Activated CD4-positive, alpha-beta T cell treated with anti-CD3 and anti-CD28 coated beads for 48 hours (primary cell): ENCODE measurements around the gene RFTN1.

ENCODE experiments used
- DNase-seq: peaks from one replicate; pipeline ENCODE4 v3.0.0-alpha.2; 2020

The RFTN1 gene

DNA sequence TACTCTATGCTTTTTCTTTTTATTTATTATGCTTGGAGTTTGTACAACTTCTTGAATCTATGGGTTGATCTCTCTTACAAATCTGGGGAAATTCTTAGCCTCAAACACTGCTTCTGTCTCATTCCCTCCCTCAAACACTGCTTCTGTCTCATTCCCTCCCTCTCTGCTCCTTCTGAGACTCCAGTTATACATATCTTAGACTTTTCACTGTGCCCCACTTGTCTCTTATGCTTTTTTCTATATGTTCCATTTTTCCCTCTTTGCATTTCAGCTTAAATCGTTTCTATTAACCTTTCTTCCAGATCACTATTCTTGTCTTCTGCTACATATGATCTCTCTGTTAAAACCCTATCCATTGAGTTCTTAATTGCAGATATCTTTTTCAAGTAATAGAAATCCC is 50.4 kb downstream of the RFTN1 start:
- no peak for DNase-seq

DNA sequence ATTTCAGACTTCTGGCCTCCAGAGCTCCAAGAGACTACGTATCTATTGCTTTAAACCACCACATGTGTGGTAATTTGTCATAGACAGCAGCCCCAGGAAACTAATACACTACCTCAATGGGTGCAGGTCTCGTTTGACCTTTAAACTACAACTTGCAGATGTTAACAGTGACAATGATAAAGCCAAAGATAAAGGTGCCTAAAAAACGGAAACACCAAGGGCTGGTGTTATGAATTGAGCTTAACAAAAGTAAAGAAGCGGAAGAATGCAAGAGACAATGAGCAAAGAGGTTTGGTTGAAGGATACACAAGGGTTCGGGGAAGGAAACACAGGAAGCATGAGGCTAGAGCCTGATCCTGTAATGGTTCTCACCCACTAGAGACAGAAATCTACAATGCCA is 50.8 kb downstream of the RFTN1 start:
- DNase-seq = no peak

DNA sequence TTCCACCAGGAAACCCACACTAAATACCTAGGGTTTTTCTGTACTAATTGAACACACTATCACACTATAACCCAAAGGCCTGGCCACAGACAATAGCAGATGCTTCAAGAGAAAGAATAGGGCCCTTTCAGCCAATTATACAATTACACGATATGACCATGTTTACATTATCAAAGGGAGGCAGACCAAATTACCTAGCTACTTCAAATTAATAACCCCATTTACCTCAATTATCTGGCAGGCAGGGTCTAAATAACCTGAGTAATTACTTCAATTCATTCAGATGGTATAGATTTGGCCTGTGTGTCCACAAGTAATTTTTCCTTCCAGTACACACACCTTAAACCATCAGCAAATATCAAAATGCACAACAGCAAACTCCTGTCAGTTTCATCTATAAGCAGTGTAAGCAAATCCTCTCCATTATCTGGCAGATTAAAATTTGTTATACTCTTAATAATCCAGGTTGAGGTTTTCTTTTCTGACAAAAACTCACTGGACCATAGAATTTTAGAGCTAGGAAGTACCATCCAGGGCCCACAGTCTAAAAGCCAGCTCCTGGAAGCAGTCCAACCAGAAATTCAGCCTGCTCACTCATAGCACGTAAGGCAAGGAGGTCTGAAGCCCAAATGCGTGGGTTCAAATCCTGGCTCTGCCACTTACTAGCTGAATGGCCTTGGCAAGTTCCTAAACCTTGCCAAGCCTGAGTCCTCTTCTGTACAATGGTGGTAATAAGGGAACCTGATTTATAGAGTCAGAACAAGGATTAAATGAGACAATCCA is 51.8 kb downstream of the RFTN1 start:
- no peak for DNase-seq

DNA sequence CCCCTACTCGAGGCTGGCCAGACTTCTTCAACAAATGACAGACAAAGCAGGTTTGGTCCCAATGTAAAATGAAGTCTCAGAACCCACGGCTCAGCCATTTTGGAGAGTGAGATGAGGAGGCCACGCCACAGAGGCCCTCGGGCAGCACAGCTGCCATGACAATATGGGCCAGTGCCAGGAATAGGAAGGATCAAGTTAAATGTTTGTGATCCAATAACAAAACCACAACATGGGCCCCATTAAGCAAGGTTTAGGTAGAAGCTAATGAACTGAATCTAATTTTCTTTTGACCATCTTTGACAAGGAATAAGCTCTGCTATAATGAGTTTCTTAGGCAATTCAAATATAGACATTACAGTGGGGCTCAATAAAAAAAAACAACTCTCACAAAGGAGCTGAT is 52.6 kb downstream of the RFTN1 start:
- DNase-seq = no peak

DNA sequence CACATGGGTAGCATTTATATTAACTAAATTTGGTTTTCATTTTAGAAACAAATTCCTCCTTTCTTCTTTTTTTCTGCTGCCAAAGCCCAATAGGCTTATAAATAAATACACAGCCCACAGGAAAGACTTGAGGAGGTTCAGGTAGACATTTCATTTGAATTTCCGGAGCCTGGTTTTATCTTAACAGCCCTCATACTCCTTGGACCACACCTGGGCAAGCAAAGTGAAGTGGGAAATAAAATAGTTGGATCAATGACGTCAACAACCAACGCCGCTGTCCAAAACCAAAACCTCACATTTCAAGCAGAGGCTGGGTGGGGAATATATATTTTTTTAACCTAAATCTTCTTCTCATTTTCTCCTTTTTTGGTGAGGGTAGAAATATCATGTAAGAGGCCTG is 53.2 kb downstream of the RFTN1 start:
- no peak for DNase-seq

DNA sequence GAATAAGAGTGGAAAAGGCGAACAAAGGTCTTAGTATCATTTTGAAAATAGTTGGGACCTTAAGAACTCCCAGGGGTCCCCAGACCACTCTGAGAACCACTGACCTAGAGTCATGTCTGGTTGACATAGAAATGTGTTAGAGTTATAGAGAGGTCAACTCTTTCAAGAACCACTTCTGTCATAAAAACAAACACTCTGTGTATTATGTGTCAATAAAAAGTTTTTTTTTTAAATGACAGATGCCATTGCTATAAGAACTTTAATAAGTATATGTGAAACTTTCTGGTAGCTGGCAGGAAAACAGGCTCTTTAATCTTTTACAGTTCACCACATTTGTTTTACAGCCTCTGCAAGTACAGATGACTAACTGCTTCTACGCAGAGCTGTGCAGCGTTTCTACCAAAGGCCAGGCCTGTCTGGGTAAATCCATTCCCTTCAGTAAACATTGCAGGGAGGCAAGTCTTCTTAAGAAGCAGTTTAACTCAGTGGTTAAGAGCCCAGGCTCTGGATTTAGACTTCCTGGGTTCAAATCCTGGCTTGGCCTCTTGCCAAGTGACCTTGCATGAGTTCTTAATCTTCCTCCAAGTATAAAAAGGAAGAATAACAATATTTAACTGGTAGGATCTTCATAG is 56.6 kb downstream of the RFTN1 start:
- no peak for DNase-seq

DNA sequence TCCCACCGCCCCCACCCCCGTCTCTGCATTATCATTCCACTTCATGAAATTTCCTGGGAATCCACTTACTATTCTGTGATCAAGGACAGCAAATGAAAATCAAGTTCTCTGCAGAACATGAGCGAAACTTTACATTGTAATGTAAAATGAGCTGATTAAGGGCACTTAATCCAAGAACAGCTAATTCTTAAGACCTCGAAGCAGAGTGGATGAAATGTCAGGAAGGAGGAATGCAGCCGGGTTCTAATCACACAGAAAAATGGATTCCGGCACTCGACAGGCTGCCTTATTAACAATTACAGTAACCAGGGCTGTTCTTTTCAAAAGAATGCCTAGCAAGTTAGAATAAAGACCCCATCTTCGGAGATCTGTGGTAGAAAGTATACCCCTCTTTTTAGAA is 57.5 kb downstream of the RFTN1 start:
- no peak for DNase-seq

DNA sequence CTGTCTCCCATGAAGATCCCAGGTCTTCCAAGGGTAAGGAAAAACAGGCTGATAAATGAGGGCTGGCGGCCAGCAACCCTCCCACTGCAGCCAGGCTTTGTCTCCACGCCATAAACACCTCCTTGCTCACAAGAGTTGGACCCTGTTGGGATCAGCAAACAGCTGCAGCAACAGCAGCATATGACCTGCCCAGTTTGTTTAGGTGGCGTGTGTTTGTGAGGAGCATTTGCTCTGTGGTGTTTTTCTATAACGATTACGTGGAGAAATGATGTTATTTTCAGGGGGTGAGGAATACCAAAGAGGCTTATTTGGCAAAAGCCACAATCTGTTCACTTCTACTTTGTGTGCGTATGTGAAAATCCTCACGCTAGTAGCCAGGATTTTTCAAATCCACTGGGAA is 58.5 kb downstream of the RFTN1 start:
- no peak for DNase-seq

DNA sequence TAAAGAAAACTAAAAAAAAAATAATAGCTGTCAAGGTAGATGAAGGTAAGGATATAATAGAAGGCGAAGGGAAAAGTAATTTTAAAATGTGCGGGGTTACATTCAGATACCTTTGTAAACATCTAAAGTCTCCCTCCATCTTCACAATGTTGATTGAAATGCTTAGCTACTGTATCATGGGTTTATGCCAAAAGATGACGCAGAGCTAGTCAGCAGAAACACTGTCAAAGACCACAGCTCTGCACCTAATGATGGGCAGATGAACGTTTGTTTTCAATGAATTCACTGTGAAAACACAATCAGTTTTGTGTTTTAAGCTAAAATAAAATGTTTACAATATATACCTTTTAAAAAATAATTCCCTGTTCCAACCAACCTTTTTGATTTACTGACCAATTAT is 61.2 kb downstream of the RFTN1 start:
- no peak for DNase-seq

DNA sequence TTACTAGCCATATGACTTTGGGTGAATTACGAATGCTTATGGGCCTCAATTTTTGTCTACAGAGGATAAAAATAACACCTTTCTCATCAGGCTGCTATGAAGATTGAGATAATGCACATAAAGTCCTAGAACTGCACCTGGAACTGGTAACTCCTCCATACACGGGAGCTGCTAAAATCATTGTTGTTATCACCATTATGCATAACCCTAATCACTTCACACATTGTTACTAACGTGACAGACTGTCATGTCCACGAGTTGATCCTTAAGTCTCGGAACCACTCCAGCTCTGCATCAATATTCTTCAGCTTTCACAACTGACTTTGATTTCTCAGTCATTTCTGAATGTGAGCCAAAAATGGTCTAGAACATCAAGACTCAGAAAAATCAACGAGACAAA is 64.1 kb downstream of the RFTN1 start:
- DNase-seq = no peak

DNA sequence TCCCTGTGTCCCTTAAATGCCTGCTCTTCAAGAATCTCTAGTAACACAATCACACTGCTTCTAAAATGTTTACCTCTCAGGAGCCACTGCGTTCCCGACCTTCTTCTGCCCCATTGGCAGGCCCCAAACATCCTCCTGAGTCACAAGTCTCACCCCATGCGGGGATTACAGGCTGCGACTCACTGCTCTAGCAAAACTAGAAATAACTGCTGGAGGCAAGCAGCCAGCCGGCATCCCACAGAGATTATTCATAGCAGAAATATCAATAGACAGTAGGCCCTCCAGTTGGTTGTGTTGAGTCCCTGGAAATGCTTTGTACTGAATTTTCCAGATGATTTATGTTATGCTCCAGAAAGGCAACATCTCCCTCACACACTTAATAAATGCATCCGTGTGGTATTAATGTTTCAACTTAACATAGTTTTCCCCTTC is 64.8 kb downstream of the RFTN1 start:
- peak; percentile 76 for DNase-seq

DNA sequence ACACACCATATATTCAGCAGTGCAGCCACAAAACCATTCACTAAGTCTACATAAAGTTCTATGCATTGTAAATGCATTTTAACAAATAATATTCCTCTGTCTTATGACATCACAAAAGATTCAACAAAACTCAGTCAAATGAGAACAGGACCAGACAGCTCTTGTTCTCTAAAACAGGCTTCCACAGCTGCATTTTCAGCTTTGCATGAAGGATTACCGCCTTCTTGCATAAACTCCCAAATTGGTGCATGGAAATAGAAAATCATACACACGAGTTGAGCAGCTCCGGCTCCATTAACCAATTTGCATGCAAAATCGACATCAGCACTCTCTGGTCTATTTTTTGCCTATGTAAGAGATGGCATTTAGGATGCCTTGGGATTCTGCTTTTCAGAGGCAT is 66.4 kb downstream of the RFTN1 start:
- no peak for DNase-seq

DNA sequence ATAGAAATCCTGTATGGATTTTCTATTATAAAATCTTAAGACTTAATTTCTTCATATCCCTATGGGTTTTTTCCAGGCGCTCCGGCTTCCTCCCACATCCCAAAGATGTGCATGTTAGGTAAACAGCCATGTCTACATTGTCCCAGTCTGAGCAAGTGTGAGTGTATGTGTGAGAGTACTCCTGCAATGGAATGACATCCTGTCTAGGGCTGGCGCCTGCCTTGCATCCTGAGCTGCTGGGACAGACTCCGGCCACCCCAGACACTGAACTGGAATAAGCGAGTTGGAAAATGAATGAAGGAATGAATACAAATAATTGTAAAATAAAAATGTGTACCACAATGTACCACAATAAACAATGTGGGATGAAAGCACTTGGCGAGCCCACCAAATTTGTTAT is 69.2 kb downstream of the RFTN1 start:
- DNase-seq = no peak

DNA sequence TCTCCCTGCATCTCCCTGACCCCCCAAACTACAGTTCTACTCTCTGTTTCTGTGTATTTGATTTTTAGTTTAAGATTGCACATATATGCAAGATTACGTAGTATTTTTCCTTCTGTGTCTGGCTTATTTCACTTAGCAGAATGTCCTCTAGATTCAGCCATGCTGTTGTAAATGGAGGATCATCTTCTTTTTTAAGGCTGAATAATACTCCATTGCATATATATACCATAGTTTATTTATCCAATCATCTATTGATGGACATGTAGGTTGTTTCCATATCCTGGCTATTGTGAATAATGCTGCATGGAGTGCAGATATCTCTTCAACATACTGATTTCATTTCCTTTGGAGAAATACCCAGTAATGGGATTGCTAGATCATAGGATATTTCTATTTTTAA is 70.8 kb downstream of the RFTN1 start:
- no peak for DNase-seq

DNA sequence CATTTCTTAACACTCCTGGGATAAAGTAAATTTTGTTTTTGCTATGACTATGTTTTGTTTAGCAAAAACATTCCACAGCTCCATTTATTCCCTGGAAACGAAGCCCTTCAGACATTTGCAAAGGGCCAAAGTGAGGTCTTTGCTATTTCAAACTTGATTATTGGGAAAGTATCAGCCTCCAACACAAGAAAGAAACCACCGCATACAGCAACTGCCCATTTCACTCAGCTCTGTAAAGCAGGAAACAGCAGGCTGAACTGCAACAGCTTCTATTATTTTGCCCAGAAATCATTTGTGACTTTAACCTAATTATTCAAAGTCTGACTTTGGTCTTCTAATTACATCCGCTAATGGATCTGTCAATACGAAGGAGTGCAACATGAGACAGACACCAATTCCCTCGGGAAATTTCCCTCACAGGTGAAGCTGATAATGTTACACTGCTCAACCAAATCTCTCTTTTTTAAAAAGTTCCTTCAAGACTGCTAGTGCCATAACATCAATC is 72.1 kb downstream of the RFTN1 start:
- no peak for DNase-seq

DNA sequence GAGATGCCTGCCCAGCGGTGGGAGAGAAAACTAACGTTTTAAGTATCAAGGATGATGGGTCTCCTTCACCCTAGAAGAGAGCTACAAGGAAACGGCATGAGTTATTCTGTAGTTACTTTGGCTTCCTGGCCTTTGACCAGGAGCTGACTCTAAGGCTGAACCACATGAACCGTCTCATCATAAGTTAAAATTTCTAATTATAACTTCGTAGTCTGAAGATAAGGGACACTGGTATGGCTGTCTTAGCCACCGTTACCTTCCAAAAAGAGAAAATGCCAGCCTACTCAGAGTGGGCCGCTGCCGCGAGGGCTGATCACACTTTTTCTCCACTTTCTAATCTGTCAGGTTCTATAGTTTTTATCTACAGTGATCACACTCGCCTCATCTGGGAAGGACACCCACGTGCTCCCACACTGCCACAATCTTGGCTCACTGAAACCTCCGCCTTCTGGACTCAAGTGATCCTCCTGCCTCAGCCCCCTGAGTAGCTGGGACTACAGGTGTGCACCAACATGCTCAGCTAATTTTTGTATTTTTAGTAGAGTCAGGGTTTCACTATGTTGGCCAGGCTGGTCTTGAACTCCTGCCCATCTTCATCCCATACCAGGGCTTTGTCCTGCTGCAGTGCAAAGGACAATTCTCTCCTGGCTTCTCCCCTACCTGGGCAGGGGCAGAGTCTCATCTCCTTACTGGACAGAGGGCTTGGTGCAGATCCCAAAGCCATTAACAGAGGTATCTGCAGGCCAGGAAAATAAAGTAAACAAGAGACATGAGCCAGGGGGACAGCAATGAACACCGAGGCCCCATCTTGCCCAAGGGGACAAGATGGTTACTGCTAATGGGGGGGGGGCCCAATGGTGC is 73.4 kb downstream of the RFTN1 start:
- DNase-seq = no peak

DNA sequence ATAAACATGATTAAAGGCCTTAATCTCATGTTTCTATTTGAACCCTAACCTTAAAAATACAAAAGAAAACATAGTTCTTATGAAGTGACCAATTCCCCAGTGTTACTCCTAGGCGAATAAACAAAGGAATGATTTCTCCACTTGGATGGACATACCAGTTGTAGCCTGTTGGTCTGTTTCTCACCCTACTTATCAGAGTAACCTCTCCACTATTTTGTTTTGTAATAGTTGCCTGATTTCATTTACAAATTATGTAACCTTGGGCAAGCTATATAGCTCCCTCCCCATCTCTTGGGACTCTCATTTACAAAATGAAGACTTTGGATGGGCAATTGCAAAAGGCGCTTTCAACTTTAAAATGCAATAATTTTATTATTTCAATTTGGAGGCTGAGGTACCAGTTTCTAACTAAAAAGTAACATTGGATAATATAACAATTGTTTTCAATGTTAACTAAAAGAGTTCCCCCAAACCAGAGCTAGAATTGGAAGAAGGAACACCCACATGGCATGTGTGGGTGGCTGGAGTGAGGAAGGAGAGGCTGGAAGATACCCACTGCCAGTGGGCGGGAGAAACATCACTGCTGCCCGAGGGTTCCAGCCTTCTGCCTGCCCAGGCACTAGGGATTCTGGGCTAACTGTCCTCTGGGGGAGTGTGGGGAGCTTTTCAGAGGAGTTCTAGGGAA is 74.2 kb downstream of the RFTN1 start:
- DNase-seq = no peak

DNA sequence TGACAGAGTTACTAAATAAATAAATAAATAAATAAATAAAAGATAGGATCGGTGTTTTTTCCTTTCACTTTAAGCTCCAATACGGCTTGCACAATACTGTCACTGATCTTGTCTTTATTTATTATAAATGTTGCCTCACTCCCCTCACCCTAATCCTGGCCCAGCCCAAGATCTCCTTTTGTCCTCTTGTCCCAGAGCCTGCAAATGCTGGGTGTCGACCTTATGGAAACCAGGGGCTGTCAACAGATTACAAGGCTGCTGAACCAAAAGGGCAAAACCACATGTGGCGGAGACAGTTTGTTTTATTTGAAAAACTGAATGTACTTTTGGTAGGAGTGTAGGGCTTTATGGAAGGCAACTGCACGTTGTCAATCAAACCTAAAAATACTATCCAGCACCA is 75.9 kb downstream of the RFTN1 start:
- DNase-seq = no peak

DNA sequence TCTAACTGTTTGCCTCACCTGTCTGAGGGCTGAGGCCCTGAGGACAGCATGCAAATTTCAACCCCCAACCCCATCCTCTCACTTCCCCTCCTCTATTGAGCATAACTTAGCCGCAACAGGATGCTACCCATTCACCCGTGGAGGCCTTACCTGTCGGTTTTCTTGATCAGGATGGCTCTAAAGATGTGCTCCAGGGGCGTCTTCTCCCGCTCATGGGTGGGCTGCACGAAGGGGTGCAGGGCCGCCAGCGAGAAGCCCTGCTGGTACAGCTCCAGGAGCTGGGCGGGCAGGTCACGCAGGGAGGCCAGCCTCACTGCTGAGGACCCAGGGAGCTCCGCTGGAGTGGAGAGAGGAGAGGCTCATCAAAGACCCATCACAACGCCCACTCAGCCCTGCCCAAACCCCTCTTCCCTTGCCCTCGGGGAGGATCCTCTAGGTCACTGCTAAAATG is 79.8 kb downstream of the RFTN1 start:
- DNase-seq = no peak

DNA sequence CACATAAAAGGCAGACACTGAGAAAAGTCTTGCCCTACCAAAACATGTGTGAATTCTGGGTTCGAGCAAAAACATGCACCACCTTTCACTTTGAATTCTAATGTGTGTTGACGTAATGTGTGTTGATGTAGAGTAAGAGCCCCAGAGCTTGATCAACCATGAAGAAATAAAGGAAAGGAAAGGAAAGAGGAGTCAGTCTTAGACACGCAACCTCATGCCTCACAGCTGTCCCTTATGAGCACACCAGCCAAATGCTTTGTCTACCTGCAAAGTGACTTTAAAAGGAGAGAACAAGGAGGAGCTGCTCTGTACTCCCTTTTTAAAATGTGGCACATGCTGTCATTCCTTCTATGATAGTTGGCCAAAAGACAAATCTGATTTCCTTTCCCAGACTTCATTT is 80.8 kb downstream of the RFTN1 start:
- DNase-seq = no peak

DNA sequence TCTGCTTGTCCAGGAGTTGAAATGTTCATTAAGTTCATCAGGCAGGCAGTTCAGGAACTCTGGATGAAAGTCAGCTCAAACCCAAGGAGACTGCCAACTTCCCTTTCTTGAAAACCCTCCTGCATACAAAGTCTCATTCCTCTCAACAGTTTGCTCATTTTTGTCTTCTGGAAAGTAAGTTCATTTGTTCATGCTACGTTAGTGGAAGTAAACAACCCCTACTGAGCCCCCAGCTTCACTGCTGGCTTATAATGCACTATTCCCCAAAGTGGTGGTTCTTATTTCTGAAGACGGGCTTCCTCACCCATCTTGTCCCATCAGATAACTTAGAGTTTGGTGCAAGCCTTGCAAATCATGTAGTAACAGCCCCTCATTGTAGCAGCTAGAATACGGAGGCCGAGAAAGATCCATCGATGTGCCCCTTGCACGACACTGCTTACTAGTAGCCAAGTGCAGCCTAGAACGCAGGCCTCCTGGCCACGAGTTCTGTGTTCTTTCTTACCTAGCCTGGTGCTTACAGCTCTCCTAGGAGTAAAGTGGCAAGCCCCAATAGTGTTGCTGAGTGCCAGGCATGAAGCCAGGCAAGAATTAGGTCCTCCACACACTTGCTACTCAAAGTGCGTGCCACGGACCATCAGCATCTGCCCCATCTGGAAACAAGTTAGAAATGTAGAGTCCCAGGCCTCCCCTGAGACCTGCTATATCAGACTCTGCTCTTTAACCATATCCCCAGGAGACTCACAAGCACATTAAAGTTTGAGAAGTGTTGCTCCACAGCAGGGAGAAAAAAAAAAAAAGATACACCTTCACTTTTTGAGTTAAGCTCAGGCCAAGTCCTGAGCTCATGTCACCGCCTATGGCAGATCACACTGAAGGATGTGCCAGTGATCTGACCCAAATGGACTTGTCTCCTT is 82.5 kb downstream of the RFTN1 start:
- DNase-seq = no peak

DNA sequence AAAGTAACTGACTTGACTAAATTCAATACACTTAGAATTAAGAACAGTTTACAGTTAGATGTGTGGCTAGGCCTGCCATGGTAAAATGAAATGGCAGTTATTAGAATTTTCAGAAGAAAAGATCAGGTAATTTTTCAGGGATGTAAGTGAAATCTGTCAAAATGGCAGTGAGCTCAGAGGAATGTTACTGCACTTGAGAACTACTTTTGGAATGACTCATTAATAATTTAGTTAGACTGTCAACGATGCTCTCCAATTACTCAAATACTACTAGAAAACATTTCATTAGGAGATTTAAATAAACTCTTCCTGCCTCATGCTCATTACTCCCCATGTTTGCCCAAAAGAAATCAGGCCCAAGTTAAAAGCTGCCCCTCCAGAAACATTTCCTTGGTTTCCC is 84.4 kb downstream of the RFTN1 start:
- DNase-seq = no peak
